Esophagus squamous epithelium (tissue), 4 donors: ENCODE measurements around the gene SCAI.

ENCODE experiments used
- POLR2A ChIP-seq, 4 donors: fragments of 450-650 bp; IDR thresholded peaks; one replicate each; pipeline ENCODE4 v1.6.1; 2017; ENCODE audit warnings: antibody characterized with exemption in 4 of 4, mild to moderate bottlenecking in 4 of 4, moderate library complexity in 3 of 4
- TF ChIP-seq, protein P1 (sequence below), 6 experiments: fragments of 450-650 bp in 4 of 6; fragments of 200-600 bp in 2 of 6; sonication (generic) in 2 of 6; IDR thresholded peaks; one replicate each; pipeline ENCODE4 v1.5.1; 2016 to 2019; ENCODE audit warnings: antibody characterized with exemption in 6 of 6, mild to moderate bottlenecking in 4 of 6, moderate library complexity in 4 of 6

GRCh38 chr9:125099816-125100215 is 43.5 kb downstream of the SCAI start:
- TF ChIP-seq, protein P1, sequence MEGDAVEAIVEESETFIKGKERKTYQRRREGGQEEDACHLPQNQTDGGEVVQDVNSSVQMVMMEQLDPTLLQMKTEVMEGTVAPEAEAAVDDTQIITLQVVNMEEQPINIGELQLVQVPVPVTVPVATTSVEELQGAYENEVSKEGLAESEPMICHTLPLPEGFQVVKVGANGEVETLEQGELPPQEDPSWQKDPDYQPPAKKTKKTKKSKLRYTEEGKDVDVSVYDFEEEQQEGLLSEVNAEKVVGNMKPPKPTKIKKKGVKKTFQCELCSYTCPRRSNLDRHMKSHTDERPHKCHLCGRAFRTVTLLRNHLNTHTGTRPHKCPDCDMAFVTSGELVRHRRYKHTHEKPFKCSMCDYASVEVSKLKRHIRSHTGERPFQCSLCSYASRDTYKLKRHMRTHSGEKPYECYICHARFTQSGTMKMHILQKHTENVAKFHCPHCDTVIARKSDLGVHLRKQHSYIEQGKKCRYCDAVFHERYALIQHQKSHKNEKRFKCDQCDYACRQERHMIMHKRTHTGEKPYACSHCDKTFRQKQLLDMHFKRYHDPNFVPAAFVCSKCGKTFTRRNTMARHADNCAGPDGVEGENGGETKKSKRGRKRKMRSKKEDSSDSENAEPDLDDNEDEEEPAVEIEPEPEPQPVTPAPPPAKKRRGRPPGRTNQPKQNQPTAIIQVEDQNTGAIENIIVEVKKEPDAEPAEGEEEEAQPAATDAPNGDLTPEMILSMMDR (IDR thresholded peaks at IDR 0.05): no peak
- no peak for TF ChIP-seq POLR2A (IDR thresholded peaks at IDR 0.05)
